Activated T-helper 17 cell treated with anti-CD3 and anti-CD28 coated beads, Interleukin-2, amount 50 U/mL, for 72 hours (primary cell): ENCODE measurements around the gene CCDC170. TPM values are rescaled to one million over a fixed set of nuclear protein-coding genes. Genes with fewer than 3 reads are reported as not detected.
A peak's percentile ranks its signal among the peaks of the same experiment; 100 is the strongest.
"Not testable (repeated sequence)": the region's sequence is repeated elsewhere in the genome, so short reads cannot be mapped to it uniquely, and the experiment has no call there.

Source experiments
- ATAC-seq: fragments of 150-1000 bp; cut with Tn5 transposase; replicated peaks from 2 replicates; pipeline ENCODE4 v1.10.0; 2021; ENCODE audit warnings: mild to moderate bottlenecking, moderate library complexity
- H3K27ac Mint-ChIP-seq: one replicate; pipeline ENCODE4 v1.8.0; 2022; ENCODE audit warnings: mixed read lengths
- H3K27me3 Mint-ChIP-seq: one replicate; pipeline ENCODE4 v1.8.0; 2022; ENCODE audit warnings: mixed read lengths
- H3K36me3 Mint-ChIP-seq: one replicate; pipeline ENCODE4 v1.8.0; 2022; ENCODE audit warnings: low read depth, mild to moderate bottlenecking, mixed read lengths
- H3K4me1 Mint-ChIP-seq: one replicate; pipeline ENCODE4 v1.8.0; 2022; ENCODE audit warnings: mixed read lengths
- H3K4me3 Mint-ChIP-seq: one replicate; pipeline ENCODE4 v1.8.0; 2022; ENCODE audit warnings: mild to moderate bottlenecking, mixed read lengths
- H3K9me3 Mint-ChIP-seq: one replicate; pipeline ENCODE4 v1.8.0; 2022; ENCODE audit warnings: mixed read lengths
- total RNA-seq, 2 donors: library from RNA; stranded (reverse); gene quantifications; one replicate each; pipeline ENCODE4 v1.2.3, GENCODE V29; 2022

The CCDC170 gene
- total RNA-seq, 2 donors from 2014 or later, result not detected

DNA sequence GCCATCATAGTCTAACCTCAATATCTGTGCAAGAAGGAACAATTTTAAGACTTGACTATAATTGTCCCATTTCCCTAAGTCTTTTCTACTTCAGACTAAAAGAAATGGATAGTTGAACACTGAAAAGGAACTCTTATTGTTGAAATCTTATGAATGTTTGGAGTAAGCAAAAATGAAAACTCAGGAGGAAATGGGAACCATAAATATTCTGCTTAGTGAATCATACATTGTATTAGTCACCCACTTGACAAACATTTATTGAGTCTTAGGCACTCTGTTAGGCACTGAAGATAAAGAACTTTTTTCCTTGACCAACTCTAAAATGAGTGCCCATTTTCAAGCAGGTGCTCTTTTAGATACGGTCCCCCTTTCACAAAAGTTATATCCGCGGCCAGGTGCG is 8.7 kb downstream of the CCDC170 start:
- Mint-ChIP-seq H3K36me3 (no peaks in the 10 kb centered on the region), H3K27me3 (peaks cover 11% of the 10 kb centered on the region), H3K27ac (no peak overlapping the region), H3K9me3 (no peaks in the 10 kb centered on the region), H3K4me3 (no peak overlapping the region), H3K4me1 (peaks cover 4% of the 10 kb centered on the region)
- ATAC-seq, result peak; percentile 47

GRCh38 chr6:151506761-151507160 is 12.9 kb downstream of the CCDC170 start:
- no peaks in the 10 kb centered on the region for H3K4me1 Mint-ChIP-seq
- H3K27ac Mint-ChIP-seq, result no peak overlapping the region
- H3K9me3 Mint-ChIP-seq, result no peaks in the 10 kb centered on the region
- H3K4me3 Mint-ChIP-seq, result no peak overlapping the region
- H3K36me3 Mint-ChIP-seq, result no peaks in the 10 kb centered on the region
- ATAC-seq, result no peak
- H3K27me3 Mint-ChIP-seq, result peaks cover 6% of the 10 kb centered on the region

DNA sequence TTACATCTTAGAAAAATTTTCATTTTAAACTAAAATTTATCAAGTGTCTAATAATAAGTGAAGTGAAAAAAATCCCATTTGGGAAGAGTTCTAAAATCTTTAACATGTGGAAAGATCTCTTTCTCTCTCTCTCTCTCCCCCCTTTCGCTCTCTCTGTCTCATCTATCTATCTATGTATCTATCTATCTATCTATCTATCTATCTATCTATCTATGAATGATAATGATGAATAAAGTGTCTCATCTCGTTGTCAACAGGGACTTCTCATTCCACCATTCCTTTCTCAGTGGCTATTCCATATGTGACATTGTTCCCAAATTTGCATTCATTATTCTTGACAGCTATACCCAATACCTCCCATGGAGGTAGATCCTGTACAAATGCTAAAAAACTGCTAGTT is 15.2 kb downstream of the CCDC170 start:
- Mint-ChIP-seq H3K4me1 (no peaks in the 10 kb centered on the region), H3K27ac (no peak overlapping the region), H3K36me3 (no peaks in the 10 kb centered on the region), H3K27me3 (no peaks in the 10 kb centered on the region), H3K4me3 (no peak overlapping the region), H3K9me3 (no peaks in the 10 kb centered on the region)
- ATAC-seq, result no peak

- ATAC-seq, result no peak
- H3K27ac Mint-ChIP-seq, result no peak overlapping the region
- no peaks in the 10 kb centered on the region for H3K36me3 Mint-ChIP-seq
- no peak overlapping the region for H3K4me3 Mint-ChIP-seq
- no peaks in the 10 kb centered on the region for H3K27me3 Mint-ChIP-seq
- no peaks in the 10 kb centered on the region for H3K4me1 Mint-ChIP-seq
- peaks cover 7% of the 10 kb centered on the region for H3K9me3 Mint-ChIP-seq
These were observed 18.7 kb downstream of the CCDC170 start for GRCh38 chr6:151512481-151512880.

DNA sequence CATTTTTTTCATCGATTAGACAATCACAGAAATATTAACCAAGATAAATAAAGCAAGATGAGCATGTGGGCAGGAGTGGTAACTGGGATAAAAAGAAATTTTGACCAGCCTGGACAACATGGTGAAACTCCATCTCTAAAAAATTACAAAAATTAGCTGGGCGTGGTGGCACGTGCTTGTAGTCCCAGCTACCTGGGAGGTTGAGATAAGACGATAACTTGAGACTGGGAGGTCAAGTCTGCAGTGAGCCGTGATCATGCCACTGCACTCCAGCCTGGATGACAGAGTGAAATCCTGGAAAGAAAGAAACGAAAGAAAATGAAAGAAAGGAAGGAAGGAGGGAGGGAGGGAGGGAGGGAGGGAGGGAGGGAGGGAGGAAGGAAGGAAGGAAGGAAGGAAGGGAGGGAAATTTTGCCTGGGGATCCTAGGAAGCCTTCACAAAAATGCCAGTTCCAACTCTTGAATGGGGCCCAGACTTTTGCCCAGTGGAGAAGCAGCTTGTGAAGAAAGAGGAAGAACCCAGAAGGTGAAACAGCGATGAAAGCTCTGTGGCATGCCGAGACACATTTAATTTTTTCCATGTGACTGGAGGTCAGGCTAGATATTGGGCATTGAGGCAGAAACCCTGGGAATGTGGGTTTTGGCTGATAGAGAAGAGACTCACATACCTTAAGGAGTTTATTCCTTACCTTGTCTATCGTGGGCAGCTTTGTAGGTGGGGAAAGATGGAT is 20.3 kb downstream of the CCDC170 start:
- no peak for ATAC-seq
- Mint-ChIP-seq H3K27me3 (no peaks in the 10 kb centered on the region), H3K4me1 (no peaks in the 10 kb centered on the region), H3K9me3 (peaks cover 13% of the 10 kb centered on the region), H3K27ac (no peak overlapping the region), H3K36me3 (no peaks in the 10 kb centered on the region), H3K4me3 (no peak overlapping the region)

GRCh38 chr6:151518992-151519391 is 25.2 kb downstream of the CCDC170 start:
- peaks cover 34% of the 10 kb centered on the region for H3K9me3 Mint-ChIP-seq
- ATAC-seq, H3K27me3 Mint-ChIP-seq: not testable (repeated sequence)

GRCh38 chr6:151523034-151523433 is 29.2 kb downstream of the CCDC170 start:
- Mint-ChIP-seq H3K4me3 (no peak overlapping the region), H3K4me1 (no peaks in the 10 kb centered on the region), H3K27me3 (peaks cover 22% of the 10 kb centered on the region), H3K36me3 (no peaks in the 10 kb centered on the region), H3K9me3 (peaks cover 35% of the 10 kb centered on the region), H3K27ac (no peak overlapping the region)
- ATAC-seq, result no peak

More at GRCh38 chr6:151518992-151519391, 25.2 kb downstream of the CCDC170 start:
- not testable (repeated sequence) for H3K4me3 Mint-ChIP-seq, H3K36me3 Mint-ChIP-seq, H3K27ac Mint-ChIP-seq, H3K4me1 Mint-ChIP-seq

GRCh38 chr6:151524059-151524458 is 30.2 kb downstream of the CCDC170 start:
- Mint-ChIP-seq H3K27me3 (peaks cover 22% of the 10 kb centered on the region), H3K4me1 (no peaks in the 10 kb centered on the region), H3K27ac (no peak overlapping the region), H3K9me3 (peaks cover 29% of the 10 kb centered on the region), H3K4me3 (no peak overlapping the region), H3K36me3 (no peaks in the 10 kb centered on the region)
- no peak for ATAC-seq

DNA sequence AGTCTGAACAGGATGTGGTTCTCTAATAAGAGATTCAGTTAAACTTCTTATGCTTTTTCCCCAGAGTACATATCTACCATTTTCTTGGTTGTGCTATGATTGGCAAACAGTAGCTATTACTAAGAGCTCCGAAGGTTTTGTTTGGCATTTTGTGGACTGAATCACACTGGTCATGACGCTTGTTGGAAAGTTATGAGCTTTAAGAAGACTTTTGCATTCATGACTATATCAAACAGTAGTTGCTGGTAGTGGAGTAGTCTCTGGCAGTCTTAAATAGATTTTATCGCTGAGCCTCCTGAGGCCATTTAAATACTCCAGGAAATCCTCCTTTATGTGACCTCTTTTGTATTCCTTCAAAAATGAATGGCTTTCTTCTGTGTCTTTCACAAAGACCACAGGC is 40.8 kb downstream of the CCDC170 start:
- no peak for ATAC-seq
- H3K4me3 Mint-ChIP-seq, result no peak overlapping the region
- H3K27ac Mint-ChIP-seq, result no peak overlapping the region
- peaks cover 5% of the 10 kb centered on the region for H3K9me3 Mint-ChIP-seq
- H3K36me3 Mint-ChIP-seq, result no peaks in the 10 kb centered on the region
- peaks cover 8% of the 10 kb centered on the region for H3K4me1 Mint-ChIP-seq
- peaks cover 17% of the 10 kb centered on the region for H3K27me3 Mint-ChIP-seq

DNA sequence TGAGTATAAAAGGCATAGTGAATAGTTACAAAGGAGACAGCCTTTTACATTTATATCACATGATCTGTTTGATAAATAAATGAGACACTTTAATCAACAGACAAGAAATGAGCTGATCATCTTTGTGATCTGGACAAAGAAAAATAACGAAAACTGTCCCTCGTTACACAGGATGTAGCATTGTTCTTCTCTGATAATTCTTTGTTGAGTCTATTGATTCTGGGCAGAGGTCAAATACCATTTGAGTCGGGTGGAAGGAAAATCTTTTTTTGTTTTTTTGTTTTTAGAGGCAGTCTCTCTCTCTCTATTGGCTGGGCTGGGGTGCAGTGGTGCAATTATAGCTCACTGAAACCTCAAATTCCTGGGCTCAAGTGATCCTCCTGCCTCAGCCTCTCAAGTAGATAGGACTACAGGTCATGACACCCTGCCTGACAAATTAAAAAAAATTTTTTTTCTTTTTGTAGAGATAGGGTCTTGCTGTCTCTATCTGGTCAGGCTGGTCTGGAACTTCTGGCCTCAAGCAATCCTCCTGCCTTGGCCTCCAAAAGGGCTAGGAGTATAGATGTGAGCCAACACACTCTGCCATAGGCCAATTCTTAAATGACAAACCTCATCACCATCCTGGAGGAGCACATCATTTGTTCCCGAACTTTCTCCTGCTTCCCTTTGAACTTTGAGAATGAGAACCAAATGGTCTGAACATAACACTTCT is 41.8 kb downstream of the CCDC170 start:
- Mint-ChIP-seq H3K27me3 (peaks cover 15% of the 10 kb centered on the region), H3K36me3 (no peaks in the 10 kb centered on the region), H3K4me1 (peaks cover 8% of the 10 kb centered on the region), H3K27ac (no peak overlapping the region), H3K4me3 (no peak overlapping the region), H3K9me3 (peaks cover 9% of the 10 kb centered on the region)
- no peak for ATAC-seq

DNA sequence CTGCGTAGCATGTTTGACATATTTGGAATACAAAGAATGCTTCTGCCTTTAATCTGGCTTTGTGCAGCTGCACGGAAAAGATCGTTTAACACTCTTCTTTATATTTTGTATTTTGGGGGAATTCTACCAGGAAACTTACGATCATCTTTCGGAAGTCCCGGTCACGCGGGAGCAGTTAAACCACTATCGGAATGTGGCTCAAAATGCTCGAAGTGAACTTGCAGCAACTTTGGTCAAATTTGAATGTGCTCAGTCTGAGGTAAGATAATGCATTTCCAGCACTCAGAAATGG is 42.3 kb downstream of the CCDC170 start:
- Mint-ChIP-seq H3K4me1 (peaks cover 8% of the 10 kb centered on the region), H3K4me3 (no peak overlapping the region), H3K27me3 (peaks cover 15% of the 10 kb centered on the region), H3K36me3 (no peaks in the 10 kb centered on the region), H3K27ac (no peak overlapping the region), H3K9me3 (peaks cover 9% of the 10 kb centered on the region)
- no peak for ATAC-seq

- H3K4me1 Mint-ChIP-seq, result peaks cover 8% of the 10 kb centered on the region
- no peak overlapping the region for H3K27ac Mint-ChIP-seq
- ATAC-seq, result no peak
These were observed 43.7 kb downstream of the CCDC170 start for GRCh38 chr6:151537556-151537955.

GRCh38 chr6:151539506-151540268 is 45.9 kb downstream of the CCDC170 start:
- no peak for ATAC-seq
- Mint-ChIP-seq H3K27me3 (peaks cover 7% of the 10 kb centered on the region), H3K4me3 (no peak overlapping the region), H3K36me3 (no peaks in the 10 kb centered on the region), H3K4me1 (peaks cover 3% of the 10 kb centered on the region), H3K9me3 (peaks cover 9% of the 10 kb centered on the region), H3K27ac (no peak overlapping the region)

More at GRCh38 chr6:151537556-151537955, 43.7 kb downstream of the CCDC170 start:
- Mint-ChIP-seq H3K36me3 (no peaks in the 10 kb centered on the region), H3K27me3 (peaks cover 11% of the 10 kb centered on the region), H3K4me3 (no peak overlapping the region), H3K9me3 (peaks cover 9% of the 10 kb centered on the region)

GRCh38 chr6:151544453-151544852 is 50.6 kb downstream of the CCDC170 start:
- no peak for ATAC-seq

GRCh38 chr6:151544884-151545283 is 51.1 kb downstream of the CCDC170 start:
- ATAC-seq, H3K36me3 Mint-ChIP-seq, H3K9me3 Mint-ChIP-seq, H3K27ac Mint-ChIP-seq, H3K4me3 Mint-ChIP-seq, H3K4me1 Mint-ChIP-seq, H3K27me3 Mint-ChIP-seq: not testable (repeated sequence)

More at GRCh38 chr6:151544453-151544852, 50.6 kb downstream of the CCDC170 start:
- Mint-ChIP-seq H3K27me3 (peaks cover 4% of the 10 kb centered on the region), H3K36me3 (no peaks in the 10 kb centered on the region), H3K9me3 (peaks cover 5% of the 10 kb centered on the region), H3K4me1 (no peaks in the 10 kb centered on the region), H3K4me3 (no peak overlapping the region), H3K27ac (no peak overlapping the region)
